PC-3 (cell line): ENCODE data around the gene ETV1. TPM values are rescaled to one million over a fixed set of nuclear protein-coding genes. Genes with fewer than 3 reads are reported as not detected.
A peak's percentile ranks its signal among the peaks of the same experiment; 100 is the strongest.

Source experiments
- ATAC-seq: fragments of 200-7000 bp; cut with Tn5 transposase; 2 replicates; pipeline ENCODE4 v1.9.1; 2020; ENCODE audit warnings: mild to moderate bottlenecking, moderate library complexity
- BruUV-seq: library from RNA; stranded (reverse); fragments of 400-500 nt; replicated peaks from 2 replicates; lab custom pipeline; 2021; lab: Mats Ljungman, UMichigan
- CTCF ChIA-PET: fragments of 300-600 bp; sonication (Branson Sonifier 250); formaldehyde crosslinking; loops from one replicate; lab custom pipeline; 2022; ENCODE audit warnings: antibody characterized with exemption; lab: Charles Lee
- POLR2A ChIA-PET: fragments of 300-600 bp; sonication (Branson Sonifier 250); formaldehyde crosslinking; loops from one replicate; lab custom pipeline; 2022; ENCODE audit warnings: antibody characterized with exemption; ENCODE audit not compliant: unreplicated experiment; lab: Charles Lee
- DNase-seq: peaks from one replicate; pipeline ENCODE4 v3.0.0-alpha.2; 2015
- H2AFZ ChIP-seq: fragments of 300-600 bp; sonication (generic); 2 replicates; pipeline ENCODE4 v1.6.0; 2016; ENCODE audit warnings: antibody characterized with exemption, low read length
- H3F3A ChIP-seq: fragments of 300-600 bp; sonication (generic); one replicate; pipeline ENCODE4 v1.6.0; 2017; ENCODE audit warnings: antibody characterized with exemption, low read length, control low read depth, mild to moderate bottlenecking; ENCODE audit not compliant: unreplicated experiment
- H3K27ac ChIP-seq: fragments of 300-600 bp; sonication (generic); 2 replicates; pipeline ENCODE4 v1.5.1; 2016; ENCODE audit warnings: mild to moderate bottlenecking, low read length
- H3K27me3 ChIP-seq: fragments of 300-600 bp; sonication (generic); 2 replicates; pipeline ENCODE4 v1.6.1; 2016; ENCODE audit warnings: low read length, mixed read lengths
- H3K36me3 ChIP-seq: fragments of 300-600 bp; sonication (generic); 2 replicates; pipeline ENCODE4 v1.6.1; 2016; ENCODE audit warnings: low read depth, mixed run types, low read length, mixed read lengths
- H3K4me1 ChIP-seq: fragments of 300-600 bp; sonication (generic); 2 replicates; pipeline ENCODE4 v1.5.1; 2016; ENCODE audit warnings: low read length; ENCODE audit not compliant: insufficient read depth
- H3K4me2 ChIP-seq: fragments of 300-600 bp; sonication (generic); 2 replicates; pipeline ENCODE4 v1.6.0; 2016; ENCODE audit warnings: low read length
- H3K4me3 ChIP-seq: fragments of 300-600 bp; sonication (generic); 2 replicates; pipeline ENCODE4 v1.5.1; 2016; ENCODE audit warnings: mild to moderate bottlenecking, low read length, mixed read lengths
- H3K79me2 ChIP-seq: fragments of 300-600 bp; sonication (generic); 2 replicates; pipeline ENCODE4 v1.6.1; 2017; ENCODE audit warnings: low read length, mixed read lengths
- H3K9ac ChIP-seq: fragments of 300-600 bp; sonication (generic); 2 replicates; pipeline ENCODE4 v1.6.0; 2016; ENCODE audit warnings: mild to moderate bottlenecking, low read length
- H3K9me2 ChIP-seq: fragments of 300-600 bp; sonication (generic); replicated peaks from 2 replicates; pipeline ENCODE4 v1.6.1; 2016; ENCODE audit warnings: mixed run types, low read length, mixed read lengths
- H3K9me3 ChIP-seq: fragments of 300-600 bp; sonication (generic); 2 replicates; pipeline ENCODE4 v1.6.1; 2016; ENCODE audit warnings: low read length, mixed read lengths
- H4K20me1 ChIP-seq: fragments of 300-600 bp; sonication (generic); 2 replicates; pipeline ENCODE4 v1.6.1; 2016; ENCODE audit warnings: low read length, mixed read lengths
- CTCF ChIP-seq: fragments of 300-600 bp; sonication (generic); conservative IDR thresholded peaks from 2 replicates; pipeline ENCODE4 v1.5.1; 2017; ENCODE audit warnings: antibody characterized with exemption, low read depth, mild to moderate bottlenecking, low read length
- EZH2 ChIP-seq: fragments of 300-600 bp; sonication (generic); IDR thresholded peaks from one replicate; pipeline ENCODE4 v1.6.1; 2017; ENCODE audit warnings: antibody characterized with exemption, mild to moderate bottlenecking, low read length; ENCODE audit not compliant: unreplicated experiment
- EZH2phosphoT487 ChIP-seq: fragments of 300-600 bp; sonication (generic); IDR thresholded peaks from 2 replicates; pipeline ENCODE4 v1.6.1; 2018; ENCODE audit warnings: mild to moderate bottlenecking, antibody characterized with exemption, low read length, borderline replicate concordance
- intact Hi-C: fragments of 100-400 bp; cut with micrococcal nuclease; formaldehyde crosslinking; loops from 2 replicates; pipeline ENCODE4 v1.9.0; 2023
- total RNA-seq: library from RNA; depleted of rRNA; stranded (reverse); fragments of >200 nt; gene quantifications from 2 replicates; pipeline ENCODE4 v1.2.3, GENCODE V29; 2014

Gene ETV1
- total RNA-seq, 1 experiment from 2014 or later = 20.6 TPM

GRCh38 chr7:13987395-13987794 is 2.1 kb downstream of the ETV1 start:
- Histone ChIP-seq H3K4me3 (peak overlapping the region; percentile 77), H3K9me2 (no peaks in the 10 kb centered on the region), H3F3A (no peaks in the 10 kb centered on the region), H3K27me3 (no peaks in the 10 kb centered on the region), H3K27ac (peak overlapping the region; percentile 2; the same call in 1 of the 2 replicates), H3K9me3 (no peaks in the 10 kb centered on the region), H3K36me3 (no peaks in the 10 kb centered on the region), H3K9ac (peak overlapping the region; percentile 72), H4K20me1 (no peaks in the 10 kb centered on the region), H2AFZ (no peak overlapping the region; the same call in 1 of the 2 replicates), H3K79me2 (peaks cover 4% of the 10 kb centered on the region; the same call in 1 of the 2 replicates), H3K4me1 (peaks cover 35% of the 10 kb centered on the region), H3K4me2 (peak overlapping the region; percentile 94)
- CTCF ChIA-PET = no interaction called here
- intact Hi-C loops = loop anchor here (5.0 to 10.0 kb wide), 3 partner anchors 245 to 573 kb away; no protein-coding TSS in a partner anchor
- no peak for ATAC-seq
- peak; percentile 11 for DNase-seq
- TF ChIP-seq CTCF = no peak
- TF ChIP-seq EZH2 = no peak
- no peak for TF ChIP-seq EZH2phosphoT487
- BruUV-seq = no TSS peak
- POLR2A ChIA-PET = no interaction called here

- no peak overlapping the region for H3K9ac ChIP-seq
- no peak for ATAC-seq
- peak overlapping the region; percentile 52 for H3K4me2 ChIP-seq
- BruUV-seq = no TSS peak
- no peak overlapping the region for H2AFZ ChIP-seq
- peaks cover 4% of the 10 kb centered on the region; the same call in 1 of the 2 replicates for H3K79me2 ChIP-seq
- no peaks in the 10 kb centered on the region for H3K27me3 ChIP-seq
- H3K4me1 ChIP-seq = peaks cover 36% of the 10 kb centered on the region
- no peaks in the 10 kb centered on the region for H3K9me3 ChIP-seq
- no peak for DNase-seq
- no peaks in the 10 kb centered on the region for H3F3A ChIP-seq
- H3K27ac ChIP-seq = no peak overlapping the region
- TF ChIP-seq EZH2 (no peak), EZH2phosphoT487 (no peak), CTCF (no peak)
- H3K4me3 ChIP-seq = no peak overlapping the region; the same call in 1 of the 2 replicates
- CTCF ChIA-PET = no interaction called here
- no peaks in the 10 kb centered on the region for H4K20me1 ChIP-seq
- no peaks in the 10 kb centered on the region for H3K9me2 ChIP-seq
- H3K36me3 ChIP-seq = no peaks in the 10 kb centered on the region
- intact Hi-C loops = loop anchor here (5.0 to 10.0 kb wide), 3 partner anchors 244 to 571 kb away; no protein-coding TSS in a partner anchor
- POLR2A ChIA-PET = no interaction called here
Measured at GRCh38 chr7:13986208-13986607, 3.3 kb downstream of the ETV1 start.
